HL-60 (cell line): ENCODE measurements around the gene LAMA4.

Experiments
- DNase-seq, 2 experiments: peaks; one replicate each; pipeline ENCODE4 v3.0.0-alpha.2; 2010 to 2020; ENCODE audit warnings: low read depth in 1 of 2, low spot score in 1 of 2
- H3K27ac ChIP-seq: fragments of 250-450 bp; sonication (Bioruptor Pico); replicated peaks from 2 replicates; pipeline ENCODE4 v1.5.1; 2020; ENCODE audit warnings: mild to moderate bottlenecking, moderate library complexity
- H3K27me3 ChIP-seq: fragments of 250-450 bp; sonication (Bioruptor Pico); 2 replicates; pipeline ENCODE4 v1.5.1; 2021; ENCODE audit warnings: mild to moderate bottlenecking, moderate library complexity; ENCODE audit not compliant: insufficient read depth, poor library complexity, severe bottlenecking
- H3K4me3 ChIP-seq: replicated peaks from 2 replicates; pipeline ENCODE4 v1.5.1; 2011; ENCODE audit warnings: mild to moderate bottlenecking, control low read depth, low read length; ENCODE audit not compliant: insufficient read depth
- CTCF ChIP-seq: IDR thresholded peaks from one replicate; pipeline ENCODE4 v1.5.1; 2011; ENCODE audit warnings: low read length, control low read depth, inconsistent platforms; ENCODE audit not compliant: insufficient read depth
- GABPA ChIP-seq: IDR thresholded peaks from 2 replicates; pipeline ENCODE4 v1.6.1; 2012; ENCODE audit warnings: low read depth
- POLR2AphosphoS5 ChIP-seq: IDR thresholded peaks from 2 replicates; pipeline ENCODE4 v1.6.1; 2012; ENCODE audit warnings: low read depth
- REST ChIP-seq: IDR thresholded peaks from 2 replicates; pipeline ENCODE4 v1.6.1; 2012; ENCODE audit warnings: low read depth; ENCODE audit not compliant: insufficient replicate concordance
- SPI1 ChIP-seq: IDR thresholded peaks from 2 replicates; pipeline ENCODE4 v1.6.1; 2012; ENCODE audit warnings: low read depth, mild to moderate bottlenecking, borderline replicate concordance

LAMA4 gene

DNA sequence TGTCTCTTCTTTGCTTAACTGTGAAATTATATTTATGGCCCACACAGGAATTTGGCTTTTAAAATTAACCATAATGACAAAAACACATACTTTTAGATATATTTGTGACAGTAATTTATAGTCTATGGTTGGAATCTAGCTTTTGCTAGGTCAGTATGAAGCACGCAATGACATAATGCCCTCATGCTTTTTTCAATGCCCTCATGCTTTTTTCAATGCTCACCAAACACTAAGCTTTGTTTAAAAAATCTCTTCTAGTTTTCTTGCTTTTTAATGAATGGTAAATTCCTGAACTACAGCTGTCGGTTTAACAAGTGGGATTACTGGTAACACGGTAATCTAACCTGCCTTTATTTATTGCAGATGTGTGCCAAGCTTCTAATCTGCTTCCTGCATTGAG, 187.8 kb downstream of the LAMA4 start:
- H3K4me3 ChIP-seq, result no peak overlapping the region
- no peak for DNase-seq
- H3K27me3 ChIP-seq, result no peaks in the 10 kb centered on the region
- TF ChIP-seq CTCF (no peak), SPI1 (no peak), POLR2AphosphoS5 (no peak), GABPA (no peak), REST (no peak)
- H3K27ac ChIP-seq, result no peak overlapping the region

DNA sequence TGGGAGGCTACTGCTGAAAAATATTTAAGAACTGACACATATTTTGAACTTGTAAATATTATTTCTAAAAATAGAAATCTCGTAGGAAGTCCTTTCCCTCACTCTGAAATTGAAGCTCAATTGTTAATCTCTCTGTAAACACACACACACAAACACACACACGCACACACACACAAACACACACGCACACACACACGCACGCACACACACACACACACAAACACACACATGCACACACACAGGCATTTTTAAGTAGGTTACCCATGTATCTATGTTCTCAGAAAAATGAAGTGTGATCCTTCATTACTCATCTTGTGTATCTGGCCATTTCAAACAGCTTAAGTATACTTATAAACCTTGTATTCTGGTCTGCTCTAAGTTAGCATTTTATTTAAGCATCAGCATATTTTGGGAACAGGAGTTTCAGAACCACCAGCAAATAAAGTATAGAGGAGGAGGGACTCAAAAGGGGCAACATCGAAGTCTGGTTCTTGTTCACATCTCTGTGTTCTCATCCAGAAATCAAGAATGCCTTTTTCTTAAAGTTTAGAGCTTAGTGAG, 188.9 kb downstream of the LAMA4 start:
- Histone ChIP-seq H3K4me3 (no peak overlapping the region), H3K27ac (no peak overlapping the region), H3K27me3 (no peaks in the 10 kb centered on the region)
- DNase-seq, result no peak
- TF ChIP-seq REST (no peak), SPI1 (no peak), CTCF (no peak), POLR2AphosphoS5 (no peak), GABPA (no peak)

GRCh38 chr6:112062966-112063365, 191.4 kb downstream of the LAMA4 start:
- TF ChIP-seq REST (no peak), CTCF (no peak), GABPA (no peak), SPI1 (no peak), POLR2AphosphoS5 (no peak)
- H3K27me3 ChIP-seq, result no peaks in the 10 kb centered on the region
- H3K4me3 ChIP-seq, result no peak overlapping the region
- H3K27ac ChIP-seq, result no peak overlapping the region
- no peak for DNase-seq
